HEK293 (cell line): ENCODE measurements around the gene TRIML2.

Experiments used
- CTCF ChIA-PET: fragments of 350-600 bp; formaldehyde crosslinking; extraction: SDS; loops from one replicate; lab custom pipeline; 2021; ENCODE audit warnings: antibody characterized with exemption; lab: Yijun Ruan, JAX
- POLR2A ChIA-PET: fragments of 300-600 bp; formaldehyde crosslinking; extraction: SDS; loops from one replicate; lab custom pipeline; 2020; ENCODE audit warnings: antibody characterized with exemption, inconsistent platforms; lab: Yijun Ruan, JAX
- H3K27ac ChIP-seq: fragments of 200-500 bp; sonication (Bioruptor generic); 2 replicates; pipeline ENCODE4 v1.5.1; 2014; ENCODE audit warnings: low read depth, low read length, control low read depth, inconsistent platforms; ENCODE audit errors: extremely low read depth
- H3K36me3 ChIP-seq, 2 experiments: fragments of 200-500 bp in 1 of 2; sonication (Bioruptor generic) in 1 of 2; 1 replicate in 1 of 2; 2 replicates in 1 of 2; pipeline ENCODE4 v1.5.1; 2014 to 2017; ENCODE audit warnings: inconsistent platforms in 2 of 2, low read length in 2 of 2; ENCODE audit not compliant: control insufficient read depth in 2 of 2, insufficient read depth in 1 of 2
- H3K4me1 ChIP-seq: fragments of 200-500 bp; sonication (Bioruptor generic); 2 replicates; pipeline ENCODE4 v1.5.1; 2014; ENCODE audit warnings: mild to moderate bottlenecking, low read length, inconsistent platforms; ENCODE audit not compliant: control insufficient read depth, insufficient read depth
- H3K4me3 ChIP-seq: 2 replicates; pipeline ENCODE4 v1.5.1; 2011; ENCODE audit warnings: low read depth, mild to moderate bottlenecking, control low read depth, low read length, moderate library complexity
- H3K9me3 ChIP-seq: fragments of 200-500 bp; sonication (Bioruptor generic); 2 replicates; pipeline ENCODE4 v1.5.1; 2014; ENCODE audit warnings: low read depth, low read length, inconsistent platforms; ENCODE audit not compliant: control insufficient read depth, insufficient read depth
- CTCF ChIP-seq: fragments of 450-650 bp; formaldehyde crosslinking; IDR thresholded peaks from 2 replicates; pipeline ENCODE4 v1.5.1; 2016; ENCODE audit warnings: missing biosample characterization, missing genetic modification characterization
- EGR2 ChIP-seq: fragments of 450-650 bp; formaldehyde crosslinking; IDR thresholded peaks from 2 replicates; pipeline ENCODE4 v1.5.1; 2016; ENCODE audit warnings: low read depth, missing biosample characterization, missing genetic modification characterization
- HOXD13 ChIP-seq: sonication (generic); formaldehyde crosslinking; IDR thresholded peaks from 2 replicates; pipeline ENCODE4 v1.8.0; 2022; ENCODE audit warnings: missing genetic modification reagents, borderline replicate concordance
- IKZF3 ChIP-seq: fragments of 450-650 bp; IDR thresholded peaks from 2 replicates; pipeline ENCODE4 v1.5.0; 2018; ENCODE audit warnings: missing biosample characterization, mild to moderate bottlenecking, missing genetic modification characterization, moderate library complexity
- PRDM6 ChIP-seq: fragments of 450-650 bp; formaldehyde crosslinking; IDR thresholded peaks from 2 replicates; pipeline ENCODE4 v1.5.1; 2017; ENCODE audit warnings: missing biosample characterization, missing genetic modification characterization
- ZBTB44 ChIP-seq: fragments of 450-650 bp; IDR thresholded peaks from 2 replicates; pipeline ENCODE4 v1.5.1; 2018; ENCODE audit warnings: missing biosample characterization, mild to moderate bottlenecking, missing genetic modification characterization
- ZFHX2 ChIP-seq: fragments of 450-650 bp; formaldehyde crosslinking; conservative IDR thresholded peaks from 2 replicates; pipeline ENCODE4 v1.5.1; 2016; ENCODE audit warnings: missing biosample characterization, missing genetic modification characterization
- ZIC2 ChIP-seq: fragments of 450-650 bp; formaldehyde crosslinking; IDR thresholded peaks from 2 replicates; pipeline ENCODE4 v1.5.1; 2016; ENCODE audit warnings: missing biosample characterization, missing genetic modification characterization
- ZNF112 ChIP-seq: fragments of 450-650 bp; formaldehyde crosslinking; IDR thresholded peaks from 2 replicates; pipeline ENCODE4 v1.5.0; 2017; ENCODE audit warnings: missing biosample characterization, missing genetic modification characterization
- ZNF121 ChIP-seq: fragments of 450-650 bp; formaldehyde crosslinking; IDR thresholded peaks from 2 replicates; pipeline ENCODE4 v1.5.1; 2016; ENCODE audit warnings: missing biosample characterization, missing genetic modification characterization
- ZNF148 ChIP-seq: fragments of 450-650 bp; formaldehyde crosslinking; IDR thresholded peaks from 2 replicates; pipeline ENCODE4 v1.5.0; 2017; ENCODE audit warnings: missing biosample characterization, missing genetic modification characterization, borderline replicate concordance
- ZNF157 ChIP-seq: fragments of 450-650 bp; formaldehyde crosslinking; IDR thresholded peaks from 2 replicates; pipeline ENCODE4 v1.5.1; 2016; ENCODE audit warnings: missing biosample characterization, missing genetic modification characterization
- ZNF202 ChIP-seq: fragments of 450-650 bp; formaldehyde crosslinking; IDR thresholded peaks from 2 replicates; pipeline ENCODE4 v1.5.1; 2016; ENCODE audit warnings: missing biosample characterization, missing genetic modification characterization, borderline replicate concordance
- ZNF214 ChIP-seq: fragments of 450-650 bp; formaldehyde crosslinking; IDR thresholded peaks from 2 replicates; pipeline ENCODE4 v1.5.1; 2017; ENCODE audit warnings: missing biosample characterization, mild to moderate bottlenecking, missing genetic modification characterization, borderline replicate concordance
- ZNF335 ChIP-seq: fragments of 450-650 bp; formaldehyde crosslinking; conservative IDR thresholded peaks from 2 replicates; pipeline ENCODE4 v1.5.1; 2016; ENCODE audit warnings: missing biosample characterization, missing genetic modification characterization
- ZNF510 ChIP-seq: fragments of 450-650 bp; formaldehyde crosslinking; IDR thresholded peaks from 2 replicates; pipeline ENCODE4 v1.5.1; 2018; ENCODE audit warnings: mild to moderate bottlenecking, missing genetic modification characterization, missing biosample characterization; ENCODE audit not compliant: insufficient replicate concordance
- ZNF558 ChIP-seq: fragments of 450-650 bp; formaldehyde crosslinking; IDR thresholded peaks from 2 replicates; pipeline ENCODE4 v1.5.1; 2016; ENCODE audit warnings: missing biosample characterization, missing genetic modification characterization
- ZNF596 ChIP-seq: fragments of 450-650 bp; IDR thresholded peaks from 2 replicates; pipeline ENCODE4 v1.5.0; 2018; ENCODE audit warnings: missing biosample characterization, mild to moderate bottlenecking, missing genetic modification characterization, moderate library complexity
- ZNF629 ChIP-seq: fragments of 450-650 bp; formaldehyde crosslinking; IDR thresholded peaks from 2 replicates; pipeline ENCODE4 v1.5.1; 2017; ENCODE audit warnings: missing biosample characterization, missing genetic modification characterization
- ZNF747 ChIP-seq: fragments of 450-650 bp; formaldehyde crosslinking; IDR thresholded peaks from 2 replicates; pipeline ENCODE4 v1.5.1; 2016; ENCODE audit warnings: missing biosample characterization, missing genetic modification characterization
- ZSCAN4 ChIP-seq: fragments of 450-650 bp; formaldehyde crosslinking; IDR thresholded peaks from 2 replicates; pipeline ENCODE4 v1.5.1; 2017; ENCODE audit warnings: missing biosample characterization, missing genetic modification characterization
- ZSCAN5A ChIP-seq: fragments of 450-650 bp; formaldehyde crosslinking; IDR thresholded peaks from 2 replicates; pipeline ENCODE4 v1.5.1; 2016; ENCODE audit warnings: missing biosample characterization, missing genetic modification characterization

Gene TRIML2

GRCh38 chr4:188143731-188144130 is 34.3 kb upstream of the TRIML2 start:
- Histone ChIP-seq H3K4me3 (no peak overlapping the region), H3K27ac (no peak overlapping the region), H3K36me3 (no peaks in the 10 kb centered on the region), H3K9me3 (no peaks in the 10 kb centered on the region), H3K4me1 (no peaks in the 10 kb centered on the region)
- POLR2A ChIA-PET: no interaction called here
- CTCF ChIA-PET: no interaction called here
- TF ChIP-seq ZNF148: no peak
- TF ChIP-seq ZNF629 (tag by site-specific recombination): no peak
- TF ChIP-seq ZNF214 (tag by site-specific recombination): no peak
- TF ChIP-seq ZFHX2 (tag by site-specific recombination): no peak
- TF ChIP-seq IKZF3 (tag by site-specific recombination): no peak
- TF ChIP-seq ZIC2 (tag by site-specific recombination): no peak
- TF ChIP-seq PRDM6 (tag by site-specific recombination): no peak
- TF ChIP-seq HOXD13 (CRISPR knock-in tag): no peak
- no peak for TF ChIP-seq ZNF202 (tag by site-specific recombination)
- TF ChIP-seq ZNF596 (tag by site-specific recombination): no peak
- TF ChIP-seq ZNF112: no peak
- TF ChIP-seq ZBTB44 (tag by site-specific recombination): no peak
- no peak for TF ChIP-seq ZSCAN4
- no peak for TF ChIP-seq CTCF
- no peak for TF ChIP-seq ZNF121 (tag by site-specific recombination)

- H3K27ac ChIP-seq: no peak overlapping the region
- H3K36me3 ChIP-seq: no peaks in the 10 kb centered on the region
- ChIA-PET POLR2A (no interaction called here), CTCF (no interaction called here)
- H3K4me3 ChIP-seq: no peak overlapping the region
- TF ChIP-seq ZNF335 (no peak), EGR2 (tag by site-specific recombination) (no peak), ZNF558 (tag by site-specific recombination) (no peak), ZNF157 (no peak), ZSCAN5A (no peak), ZNF747 (tag by site-specific recombination) (no peak), ZNF510 (no peak)
- no peaks in the 10 kb centered on the region for H3K9me3 ChIP-seq
- no peaks in the 10 kb centered on the region for H3K4me1 ChIP-seq
Observed at GRCh38 chr4:188139671-188140070, 30.3 kb upstream of the TRIML2 start.
